Skin epidermis (tissue), 12 donors: ENCODE results near the gene TCFL5.
"Not testable (repeated sequence)": the region's sequence is repeated elsewhere in the genome, so short reads cannot be mapped to it uniquely, and the experiment has no call there.

Experiments used
- H3K27ac ChIP-seq, 21 experiments: fragments of 200-600 bp; sonication (generic) in 11 of 21; one replicate each; pipeline ENCODE4 v1.5.0; 2020; ENCODE audit warnings: mild to moderate bottlenecking in 3 of 21, inconsistent platforms in 2 of 21, moderate library complexity in 2 of 21
- H3K4me3 ChIP-seq, 7 experiments: fragments of 200-600 bp; sonication (generic) in 2 of 7; one replicate each; pipeline ENCODE4 v1.5.0; 2020; ENCODE audit warnings: inconsistent platforms in 2 of 7, mild to moderate bottlenecking in 2 of 7, moderate library complexity in 1 of 7

TCFL5 gene

DNA sequence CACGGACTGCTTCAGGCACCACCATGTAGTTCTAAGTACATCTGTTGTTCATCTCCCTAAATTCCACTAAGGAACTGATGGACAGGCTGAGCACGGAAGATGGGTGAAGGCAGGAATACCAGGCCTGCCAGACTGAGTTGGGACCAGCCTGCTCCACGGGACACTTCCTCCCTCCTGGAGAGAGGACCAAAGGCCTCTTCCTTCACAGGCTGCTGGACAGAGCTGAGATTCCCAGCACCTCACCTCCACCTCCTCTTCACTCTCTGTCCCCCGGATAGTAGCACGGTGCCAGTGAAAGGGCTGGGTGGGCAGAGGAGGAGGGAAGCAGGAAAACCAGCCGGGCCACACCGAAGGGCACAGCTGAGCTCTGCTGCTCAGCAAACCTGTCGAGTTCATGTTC lies 22.9 kb upstream of the TCFL5 start:
- H3K27ac ChIP-seq: no peak overlapping the region

DNA sequence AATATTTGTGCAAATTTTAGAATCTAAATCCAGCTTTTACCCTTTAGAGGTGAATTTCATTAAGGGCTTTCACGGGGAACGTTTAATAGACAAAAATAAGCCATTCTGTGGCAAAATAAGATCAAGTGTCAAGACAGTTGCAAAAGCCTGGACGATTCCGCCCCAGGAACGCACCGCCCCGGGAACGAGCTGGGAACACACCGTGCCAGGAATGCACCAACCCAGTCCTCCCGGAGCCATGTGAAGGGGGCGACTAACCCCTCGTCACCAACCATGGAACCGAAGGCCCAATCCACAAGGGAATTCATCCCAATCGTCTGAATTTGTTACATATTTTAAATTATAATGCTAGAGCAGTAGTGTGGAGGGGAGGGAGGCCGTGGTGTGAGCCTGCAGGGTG lies 20.8 kb upstream of the TCFL5 start:
- H3K27ac ChIP-seq: no peak overlapping the region

More for the DNA sequence above, 22.9 kb upstream of the TCFL5 start:
- H3K4me3 ChIP-seq: no peak overlapping the region

DNA sequence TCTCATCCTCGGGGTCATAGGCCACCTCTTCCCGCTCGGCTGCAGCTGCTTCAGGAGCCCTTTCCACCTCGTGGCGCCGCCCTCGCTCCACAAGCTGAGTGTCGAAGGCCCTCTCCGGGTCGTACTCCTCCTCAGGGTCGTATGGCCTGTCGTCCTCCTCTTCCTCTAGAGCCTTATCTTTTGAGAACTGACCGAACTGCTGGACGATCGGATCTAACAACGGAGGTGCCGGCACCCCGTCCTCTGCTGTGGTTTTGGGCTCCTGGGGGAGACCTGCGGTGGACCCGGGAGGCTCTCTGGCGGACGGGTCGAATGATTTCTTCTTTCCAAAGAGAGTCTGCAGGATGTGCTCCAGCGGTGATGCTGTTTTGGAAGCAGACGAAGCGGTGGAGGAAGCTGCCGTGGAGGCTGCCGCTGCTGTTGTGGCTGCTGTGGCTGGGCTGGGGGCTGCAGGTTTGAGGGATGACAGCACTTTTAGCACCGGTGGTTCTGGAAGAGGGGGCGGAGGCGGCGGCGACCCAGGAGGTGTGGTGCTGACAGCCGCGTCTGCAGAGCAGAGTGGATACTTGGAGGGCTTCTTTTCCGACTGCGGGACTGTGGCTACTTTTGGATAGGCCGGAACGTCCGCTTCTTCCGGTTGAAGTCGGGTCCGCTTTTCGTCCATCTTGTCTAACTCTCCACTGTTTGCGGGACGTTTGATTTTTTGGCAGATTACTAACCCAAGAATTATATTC lies 20.2 kb upstream of the TCFL5 start:
- no peak overlapping the region for H3K27ac ChIP-seq
- no peak overlapping the region for H3K4me3 ChIP-seq

More for the DNA sequence above, 20.8 kb upstream of the TCFL5 start:
- H3K4me3 ChIP-seq: no peak overlapping the region

GRCh38 chr20:62880935-62881661 lies 19.5 kb upstream of the TCFL5 start:
- H3K4me3 ChIP-seq: no peak overlapping the region
- H3K27ac ChIP-seq: no peak overlapping the region

GRCh38 chr20:62880147-62880934 lies 18.7 kb upstream of the TCFL5 start:
- Histone ChIP-seq H3K4me3 (no peak overlapping the region), H3K27ac (no peak overlapping the region)

GRCh38 chr20:62879275-62880146 lies 17.9 kb upstream of the TCFL5 start:
- Histone ChIP-seq H3K4me3 (no peak overlapping the region), H3K27ac (no peak overlapping the region)

DNA sequence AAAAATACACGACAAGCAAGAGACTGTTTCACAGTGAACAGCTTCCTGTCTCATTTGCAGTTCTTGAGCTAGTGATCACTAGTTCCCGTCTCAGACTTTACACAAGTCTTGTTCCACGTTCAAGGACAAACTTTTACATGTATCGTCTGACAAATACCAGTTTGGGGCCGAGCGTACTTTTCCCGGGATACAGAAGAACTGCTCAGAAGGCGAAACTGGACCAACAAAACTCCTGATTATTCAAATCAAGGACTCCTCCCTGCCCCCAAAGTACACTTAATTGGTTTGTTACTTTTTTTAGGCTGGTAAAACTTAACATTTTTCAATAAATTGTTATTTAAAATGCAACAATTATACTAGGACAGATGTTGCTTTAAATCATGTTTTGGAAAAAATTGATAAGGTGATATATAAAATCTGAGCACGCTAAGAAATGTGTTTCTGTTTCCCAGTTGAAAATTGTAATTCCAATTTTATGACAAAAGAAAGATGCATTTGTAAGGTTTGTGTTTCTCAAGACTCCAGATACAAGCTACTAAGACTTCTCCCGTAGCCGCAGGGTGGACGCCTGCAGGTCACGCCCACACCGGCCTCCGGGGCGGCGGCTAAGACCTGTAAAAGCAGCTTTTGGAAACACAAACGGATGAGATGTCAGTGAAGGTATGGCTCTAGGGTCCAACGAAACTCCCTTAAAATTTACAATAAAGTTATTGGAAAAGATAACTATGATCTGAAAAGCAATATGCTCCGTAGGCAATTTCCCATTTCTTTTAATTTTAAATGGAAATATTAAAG lies 16.8 kb upstream of the TCFL5 start:
- Histone ChIP-seq H3K27ac (no peak overlapping the region), H3K4me3 (no peak overlapping the region)

GRCh38 chr20:62876902-62877816 lies 15.5 kb upstream of the TCFL5 start:
- H3K27ac ChIP-seq: peak overlapping the region in 10 of 21 experiments; percentile 7 to 66 (median 44)
- no peak overlapping the region for H3K4me3 ChIP-seq

DNA sequence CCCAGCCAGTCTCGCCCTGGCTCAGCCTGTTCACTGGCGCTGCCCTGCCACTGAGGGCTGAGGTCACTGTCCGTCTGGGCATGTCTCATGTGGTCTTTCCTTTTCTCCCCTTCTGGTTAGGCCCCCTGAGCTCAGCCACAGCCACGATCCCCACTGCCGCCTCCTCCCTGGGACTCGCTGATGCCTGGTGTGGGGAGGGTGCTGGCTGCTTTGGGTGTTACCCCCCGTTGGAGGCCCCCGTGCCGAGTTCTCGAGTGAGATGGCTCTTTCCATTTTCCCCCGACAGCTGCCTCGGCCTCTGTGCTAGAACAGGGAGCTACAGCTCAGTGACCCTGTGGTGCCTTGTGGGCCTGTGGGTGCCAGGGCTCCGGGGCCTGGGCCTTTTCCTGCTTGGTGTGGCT lies 14.9 kb upstream of the TCFL5 start:
- H3K27ac ChIP-seq: peak overlapping the region in 10 of 21 experiments; percentile 7 to 66 (median 44)
- H3K4me3 ChIP-seq: no peak overlapping the region

DNA sequence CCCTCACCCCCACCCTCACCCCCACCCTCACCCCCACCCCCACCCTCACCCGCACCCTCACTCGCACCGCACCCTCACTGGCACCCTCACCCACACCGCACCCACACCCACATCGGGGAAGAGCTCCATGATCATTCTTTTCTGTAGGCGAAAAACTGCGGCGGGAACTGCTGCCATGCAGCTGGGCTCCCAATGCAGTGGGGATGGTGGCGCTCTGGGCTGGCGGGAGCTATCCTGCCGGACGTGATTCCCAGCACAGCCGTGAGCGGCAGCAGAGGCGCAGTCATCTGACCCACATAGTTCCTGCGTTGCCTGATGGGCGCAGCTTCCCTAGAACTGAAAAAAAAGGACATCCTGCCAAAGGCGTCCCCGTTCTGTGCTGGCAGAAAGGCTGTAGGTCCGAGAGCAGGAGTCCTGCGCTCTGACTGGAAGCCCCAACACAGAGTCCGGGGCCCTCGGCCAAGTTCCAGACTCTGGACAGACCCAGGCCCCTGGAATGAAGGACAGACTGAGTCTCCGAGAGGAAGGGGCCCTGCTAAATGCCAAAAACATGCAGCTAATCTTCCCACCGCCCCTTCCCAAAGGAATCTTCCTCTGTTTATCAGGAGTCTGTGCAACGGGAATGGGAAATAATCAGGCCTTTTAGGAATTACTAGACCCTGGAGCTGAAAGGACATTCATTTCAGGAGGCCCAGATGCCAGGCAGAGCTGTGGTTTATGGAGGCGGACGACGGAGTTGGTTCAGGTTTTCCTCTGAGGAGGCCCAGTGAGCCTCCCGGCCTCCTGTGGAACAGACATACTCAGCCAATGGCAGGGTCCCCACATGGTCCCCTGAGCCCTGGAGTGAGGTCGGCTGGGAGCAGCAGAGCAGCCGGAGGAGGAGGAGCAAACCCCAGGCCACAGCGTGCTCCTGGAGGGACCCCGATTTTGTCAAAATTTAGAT lies 14.1 kb upstream of the TCFL5 start:
- Histone ChIP-seq H3K27ac (peak overlapping the region in 17 of 21 experiments; percentile 1 to 74 (median 50)), H3K4me3 (no peak overlapping the region)

DNA sequence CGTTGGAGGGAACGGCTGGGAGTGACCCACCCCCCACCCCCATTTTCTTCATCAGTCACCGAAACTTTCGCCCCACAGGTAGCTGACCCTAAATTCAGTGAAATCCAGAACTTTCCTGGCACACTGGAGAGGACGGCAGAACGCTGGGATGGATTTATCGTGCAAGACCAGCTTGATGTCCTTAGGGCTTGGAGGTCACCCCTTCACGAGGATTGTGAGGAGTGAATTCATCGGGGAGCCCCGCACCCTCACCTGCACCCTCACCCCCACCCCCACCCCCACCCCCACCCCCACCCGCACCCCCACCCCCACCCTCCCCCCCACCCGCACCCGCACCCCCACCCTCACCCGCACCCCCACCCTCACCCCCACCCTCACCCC lies 13.3 kb upstream of the TCFL5 start:
- no peak overlapping the region for H3K4me3 ChIP-seq
- no peak overlapping the region for H3K27ac ChIP-seq

DNA sequence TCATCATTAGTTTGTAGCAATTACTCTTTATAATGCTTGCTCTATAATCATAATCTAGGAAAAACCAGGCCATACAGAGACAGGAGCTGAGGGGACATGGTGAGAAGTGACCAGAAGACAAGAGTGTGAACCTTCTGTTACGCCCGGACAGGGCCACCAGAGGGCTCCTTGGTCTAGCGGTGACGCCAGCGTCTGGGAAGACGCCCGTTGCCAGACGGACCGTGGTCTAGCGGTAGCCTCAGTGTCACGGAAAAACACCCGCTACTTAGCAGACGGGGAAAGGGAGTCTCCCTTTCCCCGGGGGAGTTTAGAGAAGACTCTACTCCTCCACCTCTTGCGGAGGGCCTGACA lies 12.0 kb upstream of the TCFL5 start:
- H3K27ac ChIP-seq: not testable (repeated sequence)

DNA sequence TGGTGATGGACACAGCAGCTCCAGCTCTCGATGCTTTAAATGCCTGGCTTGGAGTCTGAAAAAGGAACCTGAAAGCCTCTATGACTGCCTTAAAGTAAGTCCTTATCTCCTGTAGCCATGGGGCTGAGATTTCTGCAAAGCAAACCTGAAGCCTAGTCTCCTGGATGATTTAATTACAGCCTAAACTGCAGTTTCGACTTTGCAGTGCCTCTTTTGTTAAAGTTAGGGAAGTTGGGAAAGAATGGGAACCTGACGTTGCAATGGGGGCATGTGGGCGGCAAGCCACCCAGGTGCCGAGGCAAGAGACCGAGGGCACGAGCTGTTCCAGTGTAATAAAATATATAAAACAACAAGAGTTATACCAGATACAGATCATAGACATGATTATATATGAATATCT lies 11.7 kb upstream of the TCFL5 start:
- H3K27ac ChIP-seq: no peak overlapping the region
- H3K4me3 ChIP-seq: no peak overlapping the region

More for the DNA sequence above, 12.0 kb upstream of the TCFL5 start:
- not testable (repeated sequence) for H3K4me3 ChIP-seq

DNA sequence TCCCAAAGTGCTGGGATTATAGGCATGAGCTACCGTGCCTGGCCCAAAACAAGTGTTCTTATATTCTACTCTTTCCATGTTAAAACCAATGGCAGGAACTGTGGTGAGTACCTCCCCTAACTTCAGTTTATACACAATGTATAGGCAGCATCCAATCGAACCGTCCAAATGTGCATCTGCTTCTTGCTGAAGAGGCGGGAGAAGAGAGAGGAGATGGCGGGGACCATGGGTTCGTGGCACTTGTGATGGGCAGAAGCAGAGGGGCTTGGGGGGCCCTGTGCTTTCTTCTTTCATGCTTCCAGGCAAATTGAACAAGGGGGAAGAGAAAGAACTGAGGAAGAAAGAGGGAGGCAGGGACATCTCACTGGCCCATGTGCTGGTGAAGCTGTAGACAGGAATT lies 11.2 kb upstream of the TCFL5 start:
- Histone ChIP-seq H3K4me3 (no peak overlapping the region), H3K27ac (no peak overlapping the region)

GRCh38 chr20:62872184-62872847 lies 10.7 kb upstream of the TCFL5 start:
- Histone ChIP-seq H3K27ac (no peak overlapping the region), H3K4me3 (no peak overlapping the region)

DNA sequence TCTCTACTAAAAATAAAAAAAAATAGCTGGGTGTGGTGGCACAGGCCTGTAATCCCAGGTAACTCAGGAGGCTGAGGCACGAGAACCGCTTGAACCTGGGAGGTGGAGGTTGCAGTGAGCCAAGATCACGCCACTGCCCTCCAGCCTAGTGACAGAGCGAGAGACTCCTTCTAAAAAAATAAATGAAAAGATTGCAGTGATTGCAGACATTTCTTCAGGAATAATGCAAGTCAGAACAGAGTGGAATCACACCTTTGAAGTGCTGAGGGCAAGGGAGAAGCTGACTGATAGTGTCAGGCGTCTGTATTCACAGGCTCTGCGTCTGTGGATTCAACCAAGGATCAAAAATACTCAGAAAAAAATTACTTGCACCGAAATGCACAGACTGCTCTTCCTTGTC lies 2.6 kb upstream of the TCFL5 start:
- Histone ChIP-seq H3K4me3 (no peak overlapping the region), H3K27ac (no peak overlapping the region)
